Right ventricle myocardium superior (tissue), 1 donor: Measurements from ENCODE around the gene TEX35. TPM values are rescaled to one million over a fixed set of nuclear protein-coding genes. Genes with fewer than 3 reads are reported as not detected.
"Not testable (repeated sequence)": the region's sequence is repeated elsewhere in the genome, so short reads cannot be mapped to it uniquely, and the experiment has no call there.

ENCODE experiments used
- ATAC-seq: fragments of 200-7000 bp; cut with Tn5 transposase; one replicate; pipeline ENCODE4 v1.9.1; 2020; ENCODE audit warnings: mild to moderate bottlenecking; ENCODE audit not compliant: poor library complexity
- DNase-seq: peaks from one replicate; pipeline ENCODE4 v3.0.0-alpha.2; 2020
- intact Hi-C: fragments of 100-400 bp; cut with DNase I; formaldehyde crosslinking; loops from one replicate; pipeline ENCODE4 v1.11.2; 2022
- total RNA-seq: library from RNA; stranded (reverse); fragmentation: NEBNext Ultra II Directional; extraction: Animal tissue kit (Norgen Biotek cat#: 25700); gene quantifications from one replicate; pipeline ENCODE4 v1.2.1, GENCODE V29; 2021
- donor health status: DM: no; HTN: yes; CAD: no; lungs with severe emphysema.

Gene TEX35
- total RNA-seq, 1 donor from 2014 or later = 0.40 TPM

GRCh38 chr1:178491721-178492120, 21.2 kb upstream of the TEX35 start:
- no peak for ATAC-seq
- intact Hi-C loops = no loop called here
- DNase-seq = no peak

DNA sequence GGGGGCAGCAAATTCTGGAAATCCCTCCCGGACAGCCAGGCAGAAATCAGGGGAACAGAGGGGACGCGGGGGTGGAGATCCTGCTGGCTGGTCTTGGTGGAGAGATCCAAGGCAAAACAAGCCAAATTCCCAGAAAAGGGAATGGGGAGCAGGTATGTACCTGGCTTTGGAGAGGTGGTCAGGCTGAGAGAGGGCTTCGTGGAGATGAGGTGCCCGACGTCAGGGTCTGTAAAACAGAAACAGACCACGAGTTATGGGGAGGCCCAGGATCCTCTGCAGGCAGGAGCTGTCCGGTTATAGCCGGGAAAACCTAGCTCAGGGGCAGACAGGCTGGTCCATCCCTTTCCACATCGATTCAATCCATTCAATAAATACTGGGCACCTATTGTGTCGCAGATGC, 20.6 kb upstream of the TEX35 start:
- intact Hi-C loops = no loop called here
- DNase-seq (no peak), ATAC-seq (no peak)

- DNase-seq (no peak), ATAC-seq (no peak)
- intact Hi-C loops = no loop called here
These were observed 19.6 kb upstream of the TEX35 start for GRCh38 chr1:178493301-178493741.

DNA sequence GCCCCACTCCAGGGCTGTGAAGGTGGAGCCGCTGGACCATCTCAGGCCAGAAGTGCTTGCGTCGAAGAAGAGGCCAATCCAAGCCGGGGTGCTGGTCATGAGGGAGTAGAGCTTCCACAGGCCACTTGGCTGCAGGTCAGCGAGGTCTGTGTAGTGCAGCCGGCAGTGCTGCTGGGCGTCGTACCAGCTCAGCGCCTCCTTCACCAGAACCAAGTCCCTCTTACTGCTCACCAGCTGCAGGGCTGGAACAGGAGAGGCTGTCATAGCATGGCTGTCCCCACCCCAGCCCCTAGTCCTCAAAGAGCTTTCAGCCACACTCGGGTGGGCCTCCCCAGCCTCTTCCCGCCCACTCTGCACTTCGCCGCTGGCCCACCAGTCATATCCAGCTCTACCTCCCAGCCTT, 18.3 kb upstream of the TEX35 start:
- intact Hi-C loops = no loop called here
- DNase-seq (peak; percentile 59), ATAC-seq (peak; percentile 80)

- DNase-seq = no peak
- intact Hi-C loops = no loop called here
- ATAC-seq = peak; percentile 53
These were observed 17.8 kb upstream of the TEX35 start for GRCh38 chr1:178495158-178495557.

DNA sequence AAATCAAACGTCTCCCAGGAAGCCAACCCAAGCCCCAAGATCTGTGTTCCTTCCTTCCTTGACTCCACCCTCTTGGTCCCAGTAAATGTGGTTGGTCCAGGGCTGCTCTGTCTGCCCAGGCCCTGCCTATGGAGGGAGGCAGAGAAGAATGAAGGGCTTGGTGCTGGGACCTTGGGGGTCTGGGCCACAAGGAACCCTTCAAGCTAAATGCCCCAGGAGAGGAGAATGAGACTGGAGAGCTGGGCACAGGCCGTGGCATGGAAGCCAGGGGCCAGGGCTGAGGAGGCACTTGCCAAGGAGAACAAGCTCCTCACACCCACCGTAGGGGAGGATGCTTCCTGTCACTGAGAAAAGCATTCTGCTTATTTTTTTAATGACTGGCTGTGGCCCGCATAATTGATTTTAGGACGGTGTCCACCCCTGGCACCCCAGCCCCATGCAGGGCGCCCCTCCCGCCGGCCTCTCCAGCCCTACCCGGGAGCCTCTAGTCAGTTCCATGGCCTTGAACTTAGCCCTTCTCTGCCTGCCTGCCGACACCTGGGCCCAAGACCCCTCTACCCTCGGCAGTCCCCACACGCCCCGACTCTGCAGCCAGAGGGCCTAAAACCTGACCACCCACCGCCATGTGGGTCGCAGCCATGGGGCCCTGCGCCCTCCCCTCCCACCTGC, 17.0 kb upstream of the TEX35 start:
- intact Hi-C loops = no loop called here
- ATAC-seq (no peak), DNase-seq (no peak)

GRCh38 chr1:178496410-178497135, 16.3 kb upstream of the TEX35 start, which contains the start of gene CLEC20A:
Gene CLEC20A (minus strand): TSS chr1:178496964. CDS start chr1:178496939, 25 bp downstream.
- DNase-seq = no peak
- ATAC-seq = no peak
- intact Hi-C loops = no loop called here

GRCh38 chr1:178497903-178498478, 14.9 kb upstream of the TEX35 start:
- intact Hi-C loops = no loop called here
- no peak for DNase-seq
- no peak for ATAC-seq

DNA sequence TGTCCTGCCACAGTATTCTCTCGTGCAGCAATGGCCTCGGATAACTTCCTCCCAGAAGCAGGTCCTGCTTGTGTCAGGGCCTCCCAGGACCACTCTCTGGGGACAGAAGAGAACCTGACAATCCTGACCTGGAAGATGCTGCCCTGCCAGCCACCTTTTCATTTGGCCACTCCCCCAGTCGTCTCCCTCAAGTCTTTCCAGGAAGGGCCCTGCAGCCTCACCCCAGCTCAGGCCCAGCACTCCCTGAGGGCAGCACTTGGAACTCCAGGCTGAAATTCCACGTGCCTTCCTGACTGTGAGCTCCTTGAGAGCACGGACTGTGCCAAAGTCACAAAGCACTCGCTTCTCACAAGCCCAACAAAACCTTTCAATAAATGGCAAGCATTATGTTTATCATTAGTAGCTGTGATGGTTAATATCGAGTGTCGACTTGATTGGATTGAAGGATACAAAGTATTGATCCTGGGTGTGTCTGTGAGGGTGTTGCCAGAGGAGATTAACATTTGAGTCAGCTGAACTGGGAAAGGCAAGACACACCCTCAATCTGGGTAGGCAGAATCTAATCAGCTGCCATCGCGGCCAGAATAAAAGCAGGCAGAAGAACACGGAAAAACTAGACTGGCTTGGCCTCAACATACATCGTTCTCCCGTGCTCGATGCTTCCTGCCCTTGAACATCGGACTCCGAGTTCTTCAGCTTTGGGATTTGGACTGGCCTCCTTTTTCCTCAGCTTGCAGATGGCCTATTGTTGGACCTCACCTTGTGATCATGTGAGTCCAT, 13.8 kb upstream of the TEX35 start:
- intact Hi-C loops = no loop called here
- DNase-seq = no peak
- ATAC-seq = no peak

GRCh38 chr1:178500091-178500770, 12.7 kb upstream of the TEX35 start:
- DNase-seq = no peak
- ATAC-seq = no peak
- intact Hi-C loops = loop anchor here (2.0 kb wide), 1 partner anchor 189 kb away; no protein-coding TSS in a partner anchor

- intact Hi-C loops = loop anchor here (2.0 kb wide), 1 partner anchor 190 kb away; no protein-coding TSS in a partner anchor
- DNase-seq (no peak), ATAC-seq (no peak)
These were observed 11.9 kb upstream of the TEX35 start for GRCh38 chr1:178500936-178501554.

GRCh38 chr1:178501705-178502329, 11.1 kb upstream of the TEX35 start:
- DNase-seq (peak; percentile 80), ATAC-seq (peak; percentile 88)
- intact Hi-C loops = loop anchor here (2.0 kb wide), 1 partner anchor 191 kb away; no protein-coding TSS in a partner anchor

GRCh38 chr1:178502330-178502714, 10.6 kb upstream of the TEX35 start:
- intact Hi-C loops = no loop called here
- no peak for DNase-seq
- ATAC-seq = no peak

- intact Hi-C loops = no loop called here
- no peak for ATAC-seq
- no peak for DNase-seq
These were observed 10.1 kb upstream of the TEX35 start for GRCh38 chr1:178502856-178503255.

- ATAC-seq, DNase-seq, intact Hi-C loops: not testable (repeated sequence)
These were observed 9.6 kb upstream of the TEX35 start for GRCh38 chr1:178503316-178503715.

GRCh38 chr1:178503849-178504248, 9.1 kb upstream of the TEX35 start:
- intact Hi-C loops = no loop called here
- DNase-seq (no peak), ATAC-seq (no peak)

DNA sequence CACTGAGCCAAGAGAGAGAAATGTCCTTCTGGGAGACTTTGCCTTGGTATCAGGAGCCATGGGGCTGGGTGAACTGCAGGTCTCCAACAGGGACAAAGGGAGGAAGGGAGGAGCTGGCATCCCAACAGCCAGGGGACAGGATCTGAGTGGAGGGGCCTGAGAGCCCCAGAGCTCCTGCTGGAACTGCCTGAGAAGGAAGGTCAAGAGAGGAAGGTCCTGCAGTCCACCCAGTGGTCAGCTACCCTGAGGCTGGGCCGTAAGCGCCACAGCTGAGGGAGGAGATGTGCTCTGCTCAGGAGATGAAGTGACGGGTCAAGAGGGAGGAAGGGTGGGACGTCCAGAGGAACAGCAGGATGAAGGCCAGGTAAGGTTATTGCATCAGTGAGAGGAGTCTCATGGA, 8.6 kb upstream of the TEX35 start:
- intact Hi-C loops = no loop called here
- DNase-seq (no peak), ATAC-seq (no peak)

DNA sequence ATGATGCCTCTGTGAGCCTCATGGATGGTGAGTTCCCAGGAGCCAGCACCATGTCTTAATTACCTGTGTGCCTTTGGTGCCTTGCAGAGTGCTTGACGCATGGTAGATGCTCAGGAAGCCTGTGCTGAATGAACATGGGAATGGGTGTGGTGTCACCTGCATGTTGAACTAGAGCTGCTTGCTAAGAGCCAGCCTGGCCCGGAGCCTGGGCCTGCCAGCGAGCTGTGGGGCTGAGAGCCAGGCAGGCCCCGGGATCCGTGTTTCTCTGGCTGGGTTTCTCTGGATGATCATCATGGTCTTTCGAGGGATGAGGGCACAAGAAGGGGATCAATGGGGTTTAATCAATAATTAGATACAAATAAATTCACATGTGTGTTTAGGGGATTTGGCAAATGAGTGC, 6.7 kb upstream of the TEX35 start:
- ATAC-seq (peak; percentile 43), DNase-seq (no peak)
- intact Hi-C loops = no loop called here
